A549 (cell line): ENCODE data around the gene NFATC4. TPM values are rescaled to one million over a fixed set of nuclear protein-coding genes. Genes with fewer than 3 reads are reported as not detected.

Experiments used
- ATAC-seq, 2 experiments: fragments of 200-7000 bp in 1 of 2; fragments of >200 bp in 1 of 2; cut with Nextera tagmentation in 1 of 2; cut with Tn5 transposase in 1 of 2; 3 replicates each; pipeline versions ENCODE4 v1.8.0 to v1.9.1; 2018 to 2020; ENCODE audit warnings: mild to moderate bottlenecking in 1 of 2, moderate library complexity in 1 of 2
- CTCF ChIA-PET: fragments of 300-600 bp; sonication (Branson Sonifier 250); formaldehyde crosslinking; extraction: SDS; loops from one replicate; lab custom pipeline; 2021; ENCODE audit warnings: antibody characterized with exemption, inconsistent platforms; lab: Yijun Ruan, JAX
- POLR2A ChIA-PET: fragments of 350-600 bp; formaldehyde crosslinking; extraction: SDS; loops from one replicate; lab custom pipeline; 2021; ENCODE audit warnings: antibody characterized with exemption, inconsistent platforms; lab: Yijun Ruan, JAX
- DNase-seq, 2 experiments: peaks; one replicate each; pipeline versions ENCODE4 v3.0.0 to v3.0.0-alpha.2; 2011 to 2016; ENCODE audit warnings: low read depth in 1 of 2, low spot score in 1 of 2
- FAIRE-seq: peaks from 2 replicates; lab custom pipeline; 2011; peaks lifted over from hg19 to GRCh38; lab: Jason Lieb, UNC
- H3K27ac ChIP-seq, 2 experiments: fragments of >200 bp; sonication (Bioruptor Twin); formaldehyde crosslinking; 3 replicates each; pipeline ENCODE4 v1.5.1; 2016 to 2017
- H3K4me1 ChIP-seq: fragments of >200 bp; sonication (Bioruptor Twin); formaldehyde crosslinking; 3 replicates; pipeline ENCODE4 v1.6.1; 2016
- H3K4me2 ChIP-seq: fragments of >200 bp; sonication (Bioruptor Twin); formaldehyde crosslinking; 3 replicates; pipeline ENCODE4 v1.6.1; 2016
- H3K4me3 ChIP-seq: fragments of >200 bp; sonication (Bioruptor Twin); formaldehyde crosslinking; 3 replicates; pipeline ENCODE4 v1.5.1; 2016
- H3K9me3 ChIP-seq: fragments of >200 bp; sonication (Bioruptor Twin); formaldehyde crosslinking; 3 replicates; pipeline ENCODE4 v1.6.1; 2016
- CBX2 ChIP-seq: fragments of 200-600 bp; sonication (generic); IDR thresholded peaks from 2 replicates; pipeline ENCODE4 v1.6.1; 2016; ENCODE audit warnings: low read depth, mild to moderate bottlenecking, borderline replicate concordance
- CHD2 ChIP-seq: fragments of 150-350 bp; IDR thresholded peaks from 2 replicates; pipeline ENCODE4 v1.6.1; 2014; ENCODE audit warnings: low read length; ENCODE audit not compliant: partially characterized antibody
- EHF ChIP-seq: fragments of 250-450 bp; sonication (Bioruptor Pico); IDR thresholded peaks from 2 replicates; pipeline ENCODE4 v1.5.0; 2020; ENCODE audit warnings: mild to moderate bottlenecking
- ELK1 ChIP-seq: fragments of 150-350 bp; IDR thresholded peaks from 2 replicates; pipeline ENCODE4 v1.6.1; 2014; ENCODE audit warnings: low read depth, mild to moderate bottlenecking, low read length
- ESRRA ChIP-seq: fragments of 150-350 bp; IDR thresholded peaks from 2 replicates; pipeline ENCODE4 v1.6.1; 2014; ENCODE audit warnings: mild to moderate bottlenecking, low read length, borderline replicate concordance
- FOSB ChIP-seq: fragments of 250-450 bp; sonication (Bioruptor Pico); IDR thresholded peaks from 2 replicates; pipeline ENCODE4 v1.5.0; 2020; ENCODE audit warnings: mild to moderate bottlenecking, moderate library complexity
- FOXS1 ChIP-seq: fragments of 250-450 bp; sonication (Bioruptor Pico); IDR thresholded peaks from 2 replicates; pipeline ENCODE4 v1.5.0; 2020; ENCODE audit warnings: mild to moderate bottlenecking, moderate library complexity
- HDAC2 ChIP-seq: fragments of 200-600 bp; sonication (generic); IDR thresholded peaks from 2 replicates; pipeline ENCODE4 v1.6.1; 2016
- HES2 ChIP-seq: fragments of >200 bp; sonication (Bioruptor Twin); formaldehyde crosslinking; IDR thresholded peaks from 2 replicates; pipeline ENCODE4 v1.6.1; 2016
- HEYL ChIP-seq: fragments of 250-450 bp; sonication (Bioruptor Pico); IDR thresholded peaks from 2 replicates; pipeline ENCODE4 v1.8.0; 2021; ENCODE audit warnings: mild to moderate bottlenecking, moderate library complexity
- JUN ChIP-seq, 2 experiments: fragments of >200 bp; sonication (Bioruptor Twin); formaldehyde crosslinking; IDR thresholded peaks; 2 replicates in 1 of 2; 3 replicates in 1 of 2; pipeline ENCODE4 v1.6.1; 2016 to 2017
- JUNB ChIP-seq: fragments of >200 bp; sonication (Bioruptor Twin); formaldehyde crosslinking; IDR thresholded peaks from 2 replicates; pipeline ENCODE4 v1.6.1; 2016
- NPAS2 ChIP-seq: fragments of 250-450 bp; sonication (Bioruptor Pico); IDR thresholded peaks from 2 replicates; pipeline ENCODE4 v1.8.0; 2022; ENCODE audit warnings: mild to moderate bottlenecking, moderate library complexity, borderline replicate concordance
- POLR2AphosphoS2 ChIP-seq: conservative IDR thresholded peaks from 2 replicates; pipeline ENCODE4 v1.6.1; 2012; ENCODE audit warnings: low read length, improper control_type of control experiment, inconsistent platforms
- RFX5 ChIP-seq: fragments of 450-650 bp; IDR thresholded peaks from 2 replicates; pipeline ENCODE4 v1.7.1; 2014; ENCODE audit warnings: antibody characterized with exemption, mild to moderate bottlenecking, moderate library complexity
- TFCP2L1 ChIP-seq: fragments of 250-450 bp; sonication (Bioruptor Pico); IDR thresholded peaks from 2 replicates; pipeline ENCODE4 v1.5.0; 2021; ENCODE audit warnings: mild to moderate bottlenecking
- USF2 ChIP-seq: fragments of 450-650 bp; IDR thresholded peaks from 2 replicates; pipeline ENCODE4 v1.6.1; 2014; ENCODE audit warnings: antibody characterized with exemption
- ZNF302 ChIP-seq: fragments of 250-450 bp; sonication (Bioruptor Pico); IDR thresholded peaks from 2 replicates; pipeline ENCODE4 v1.9.0; 2021; ENCODE audit warnings: inconsistent platforms, mild to moderate bottlenecking, moderate library complexity
- ZSCAN20 ChIP-seq: fragments of 250-450 bp; sonication (Bioruptor Pico); IDR thresholded peaks from 2 replicates; pipeline ENCODE4 v1.8.0; 2022; ENCODE audit warnings: mild to moderate bottlenecking, moderate library complexity
- WGBS: methylation state at CpG from one replicate; pipeline ENCODE4 v1.1.6; 2017; ENCODE audit errors: missing lambda C conversion rate; 5-methylcytosine and 5-hydroxymethylcytosine counted together
- polyA plus RNA-seq, 4 experiments: library from polyadenylated mRNA; depleted of rRNA in 3 of 4; stranded (reverse); fragments of >200 nt; fragmentation: RNase III in 1 of 4; extraction: RNeasy Plus Mini Kit Qiagen cat#74134 plus additional on column Dnase treatment in 1 of 4; gene quantifications; 2 replicates in 3 of 4; 3 replicates in 1 of 4; pipeline ENCODE4 v1.2.3, GENCODE V29; 2011 to 2017
- TF ChIP-seq, protein P1 (sequence below): IDR thresholded peaks from 2 replicates; pipeline ENCODE4 v1.6.1; 2012
- TF ChIP-seq, protein P2 (sequence below): IDR thresholded peaks from 2 replicates; pipeline ENCODE4 v1.6.1; 2012; ENCODE audit warnings: low read depth, borderline replicate concordance

Gene NFATC4
- polyA plus RNA-seq, 2 of the 4 experiments (the other 2 are of a cell fraction), result 0.04 to 0.32 TPM

DNA sequence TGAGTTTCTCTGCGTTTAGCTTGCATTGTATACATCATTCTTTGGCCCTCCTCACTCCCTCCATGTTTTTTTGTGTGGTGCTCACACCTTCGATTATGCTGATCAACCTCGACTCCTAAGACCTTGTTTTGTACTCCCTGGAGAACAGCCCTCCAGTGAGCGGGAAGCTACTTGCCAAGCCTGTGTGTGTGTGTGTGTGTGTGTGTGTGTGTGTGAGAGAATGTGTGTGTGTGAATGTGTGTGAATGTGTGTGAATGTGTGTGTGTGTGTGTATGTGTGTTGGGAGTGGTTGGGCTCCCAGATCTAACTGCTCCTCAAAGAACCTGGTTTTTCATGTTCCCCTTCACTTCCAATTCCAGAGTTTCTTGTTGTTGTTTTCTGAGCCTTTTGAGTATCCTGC lies 36.8 kb downstream of the NFATC4 start:
- H3K4me3 ChIP-seq, result no peak overlapping the region
- H3K27ac ChIP-seq, result no peak overlapping the region
- H3K4me2 ChIP-seq, result no peak overlapping the region
- 0 out of 3 replicates have a peak, but pooled peaks cover 5% of the 10 kb centered on the region for H3K4me1 ChIP-seq
- CTCF ChIA-PET, result interaction anchor here (3.6 kb wide), 1 partner anchor 71 kb away, joined by 26 read pairs; no protein-coding TSS in a partner anchor
- DNase-seq, result no peak
- FAIRE-seq, result no peak
- no peak for TF ChIP-seq ELK1
- no peak for TF ChIP-seq TFCP2L1 (CRISPR knock-in tag)
- TF ChIP-seq ZNF302, result no peak
- WGBS, result 76% methylated on average over 4 of the region's 4 CpGs
- POLR2A ChIA-PET, result no interaction called here
- no peak for ATAC-seq
- H3K9me3 ChIP-seq, result no peaks in the 10 kb centered on the region

DNA sequence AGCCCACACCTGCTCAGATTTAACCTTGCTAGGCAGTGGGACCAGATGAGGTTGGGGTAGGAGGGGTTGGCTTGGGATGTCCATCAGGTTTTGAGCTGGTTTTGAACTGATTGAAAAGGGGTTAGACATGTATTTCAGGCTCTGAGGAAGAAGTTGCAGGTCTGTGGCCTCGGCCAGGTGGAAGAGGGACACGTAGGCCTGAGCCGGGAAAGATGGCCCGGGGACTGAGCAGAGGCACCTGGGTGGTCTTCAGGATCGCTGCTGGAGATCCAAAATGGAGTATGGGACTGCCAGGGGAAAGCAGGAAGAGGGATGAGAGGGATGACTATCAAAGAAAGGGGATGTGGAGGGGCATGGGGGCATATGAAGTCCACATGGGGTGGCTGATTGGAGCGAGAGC lies 38.4 kb downstream of the NFATC4 start:
- ChIA-PET POLR2A (no interaction called here), CTCF (interaction anchor here (1.1 to 16.5 kb wide), 3 partner anchors 23 to 78 kb away, joined by 3 to 254 read pairs (median 26); partner anchors contain the start of genes CBLN3 and KHNYN)
- no peak for TF ChIP-seq POLR2AphosphoS2
- no peak overlapping the region for H3K4me2 ChIP-seq
- ATAC-seq (no peak), DNase-seq (no peak), FAIRE-seq (no peak)
- no peak overlapping the region for H3K4me3 ChIP-seq
- H3K27ac ChIP-seq, result no peak overlapping the region
- 0 out of 3 replicates have a peak, but pooled peaks cover 5% of the 10 kb centered on the region for H3K4me1 ChIP-seq
- WGBS, result 60% methylated on average over 6 of the region's 6 CpGs
- H3K9me3 ChIP-seq, result no peaks in the 10 kb centered on the region

DNA sequence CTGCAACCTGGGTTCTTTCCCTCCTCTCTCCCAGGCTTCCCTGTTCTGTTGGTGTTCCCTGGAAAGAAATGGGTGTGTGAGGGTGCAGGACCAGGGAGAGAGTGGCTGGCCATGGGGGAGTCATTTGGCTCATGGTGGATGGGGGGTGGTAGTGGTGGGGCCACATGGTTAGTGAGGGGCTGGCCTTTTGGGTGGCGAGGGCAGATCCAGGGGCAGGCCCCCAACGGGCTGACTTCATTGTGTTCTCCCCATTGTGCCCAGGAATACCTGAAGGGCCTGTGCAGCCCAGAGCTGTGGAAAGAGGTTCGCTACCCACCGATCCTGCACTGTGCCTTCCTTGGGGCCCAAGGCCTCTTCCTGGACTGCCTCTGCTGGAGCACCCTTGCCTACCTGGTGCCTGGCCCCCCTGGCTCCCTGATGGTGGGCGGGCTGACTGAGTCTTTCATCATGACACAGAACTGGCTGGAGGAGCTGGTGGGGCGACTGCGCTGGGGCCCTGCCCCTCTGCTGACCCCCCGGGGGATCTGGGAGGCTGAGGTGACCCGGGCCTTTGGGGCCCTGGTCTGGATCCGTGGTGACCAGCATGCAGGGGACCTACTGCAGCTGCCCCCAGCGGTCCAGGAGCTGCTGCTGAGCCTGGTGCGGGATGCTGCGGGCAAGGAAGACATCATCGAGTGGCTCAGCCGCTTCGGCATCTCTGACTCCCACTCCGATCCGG lies 39.8 kb downstream of the NFATC4 start:
- POLR2A ChIA-PET, result no interaction called here
- TF ChIP-seq FOSB, result no peak
- no peak for TF ChIP-seq HES2
- TF ChIP-seq, protein P1, sequence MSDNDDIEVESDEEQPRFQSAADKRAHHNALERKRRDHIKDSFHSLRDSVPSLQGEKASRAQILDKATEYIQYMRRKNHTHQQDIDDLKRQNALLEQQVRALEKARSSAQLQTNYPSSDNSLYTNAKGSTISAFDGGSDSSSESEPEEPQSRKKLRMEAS, result no peak
- TF ChIP-seq HDAC2, result no peak
- no peak for TF ChIP-seq POLR2AphosphoS2
- TF ChIP-seq FOXS1 (CRISPR knock-in tag), result no peak
- no peak for TF ChIP-seq JUNB
- no peak for TF ChIP-seq NPAS2 (CRISPR knock-in tag)
- TF ChIP-seq EHF, result no peak
- TF ChIP-seq CBX2, result no peak
- TF ChIP-seq, all 56 proteins: peak for 0
- FAIRE-seq, result no peak
- Histone ChIP-seq H3K27ac (no peak overlapping the region), H3K9me3 (no peaks in the 10 kb centered on the region), H3K4me2 (no peak overlapping the region), H3K4me3 (no peak overlapping the region), H3K4me1 (0 out of 3 replicates have a peak, but pooled peaks cover 5% of the 10 kb centered on the region)
- no peak for DNase-seq
- CTCF ChIA-PET, result interaction anchor here (0.6 to 16.5 kb wide), 5 partner anchors 12 to 76 kb away, joined by 3 to 254 read pairs (median 26); partner anchors contain the start of genes ADCY4, CBLN3, KHNYN and RIPK3
- ATAC-seq, result no peak
- whole genome bisulfite sequencing, result 71% methylated on average over 6 of the region's 18 CpGs

DNA sequence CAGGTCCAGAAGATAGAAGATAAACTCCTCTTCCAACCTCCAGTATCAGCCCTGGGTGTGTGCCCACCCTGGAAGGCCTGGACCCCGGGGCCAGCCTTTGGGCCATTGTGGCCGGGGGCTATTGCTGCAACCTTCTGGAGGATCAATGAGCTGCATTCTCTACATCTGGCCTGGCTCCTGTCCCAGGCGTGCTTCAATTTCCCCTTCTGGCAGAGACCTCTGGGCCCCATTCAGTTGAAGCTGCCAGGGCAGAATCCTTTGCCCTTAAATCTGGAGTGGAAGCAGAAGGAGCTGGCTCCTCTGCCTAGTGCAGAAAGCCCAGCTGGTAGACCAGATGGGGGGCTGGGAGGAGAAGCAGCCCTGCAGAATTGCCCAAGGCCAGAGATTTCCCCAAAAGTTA lies 40.8 kb downstream of the NFATC4 start:
- ATAC-seq, result no peak
- Histone ChIP-seq H3K4me1 (no peaks in the 10 kb centered on the region), H3K27ac (no peak overlapping the region), H3K9me3 (no peaks in the 10 kb centered on the region), H3K4me3 (no peak overlapping the region), H3K4me2 (no peak overlapping the region)
- DNase-seq, result no peak
- CTCF ChIA-PET, result interaction anchor here (0.7 to 16.5 kb wide), 10 partner anchors 9 to 103 kb away, joined by 3 to 254 read pairs (median 4); partner anchors contain the start of genes ADCY4, CBLN3, KHNYN and RIPK3
- TF ChIP-seq, protein P2, sequence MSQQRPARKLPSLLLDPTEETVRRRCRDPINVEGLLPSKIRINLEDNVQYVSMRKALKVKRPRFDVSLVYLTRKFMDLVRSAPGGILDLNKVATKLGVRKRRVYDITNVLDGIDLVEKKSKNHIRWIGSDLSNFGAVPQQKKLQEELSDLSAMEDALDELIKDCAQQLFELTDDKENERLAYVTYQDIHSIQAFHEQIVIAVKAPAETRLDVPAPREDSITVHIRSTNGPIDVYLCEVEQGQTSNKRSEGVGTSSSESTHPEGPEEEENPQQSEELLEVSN, result no peak
- TF ChIP-seq FOXS1 (CRISPR knock-in tag), result no peak
- no peak for TF ChIP-seq CHD2
- TF ChIP-seq EHF, result no peak
- no peak for TF ChIP-seq POLR2AphosphoS2
- TF ChIP-seq ZSCAN20 (CRISPR knock-in tag), result no peak
- TF ChIP-seq USF2, result no peak
- TF ChIP-seq RFX5, result no peak
- no peak for TF ChIP-seq JUN (IDR thresholded peaks at IDR 0.05)
- no peak for TF ChIP-seq HEYL (CRISPR knock-in tag)
- no peak for TF ChIP-seq ESRRA
- 50% methylated on average over 2 of the region's 3 CpGs for WGBS
- no peak for FAIRE-seq
- POLR2A ChIA-PET, result interaction anchor here (1.1 to 1.6 kb wide), 2 partner anchors 21 to 43 kb away, joined by 3 to 8 read pairs; partner anchors contain the start of genes CBLN3 and KHNYN
